BJ (cell line): Measurements from ENCODE around the gene SARM1. TPM values are rescaled to one million over a fixed set of nuclear protein-coding genes. Genes with fewer than 3 reads are reported as not detected.

Experiments used
- CTCF ChIA-PET: fragments of 350-600 bp; formaldehyde crosslinking; extraction: SDS; loops from one replicate; lab custom pipeline; 2021; ENCODE audit warnings: antibody characterized with exemption, inconsistent platforms; lab: Yijun Ruan, JAX
- POLR2A ChIA-PET: fragments of 300-600 bp; sonication (Branson Sonifier 250); formaldehyde crosslinking; extraction: SDS; loops from one replicate; lab custom pipeline; 2021; ENCODE audit warnings: antibody characterized with exemption; lab: Charles Lee
- DNase-seq: peaks from one replicate; pipeline ENCODE4 v3.0.0-alpha.2; 2011; ENCODE audit warnings: low read depth
- H3K27me3 ChIP-seq: 2 replicates; pipeline ENCODE4 v1.6.0; 2011; ENCODE audit warnings: low read length; ENCODE audit not compliant: control insufficient read depth, insufficient read depth
- H3K36me3 ChIP-seq: 2 replicates; pipeline ENCODE4 v1.5.1; 2011; ENCODE audit warnings: low read length; ENCODE audit not compliant: control insufficient read depth, insufficient read depth
- H3K4me3 ChIP-seq: 2 replicates; pipeline ENCODE4 v1.5.1; 2011; ENCODE audit warnings: low read depth, mild to moderate bottlenecking, control low read depth, low read length
- CTCF ChIP-seq: IDR thresholded peaks from 2 replicates; pipeline ENCODE4 v1.5.1; 2011; ENCODE audit warnings: low read depth, mild to moderate bottlenecking, control low read depth, inconsistent platforms, low read length, moderate library complexity; ENCODE audit not compliant: insufficient read depth
- polyA plus RNA-seq: library from polyadenylated mRNA; depleted of rRNA; stranded (reverse); fragments of >200 nt; gene quantifications from 2 replicates; pipeline ENCODE4 v1.2.3, GENCODE V29; 2011

The SARM1 gene
- polyA plus RNA-seq, 1 experiment, result 13.4 TPM

DNA sequence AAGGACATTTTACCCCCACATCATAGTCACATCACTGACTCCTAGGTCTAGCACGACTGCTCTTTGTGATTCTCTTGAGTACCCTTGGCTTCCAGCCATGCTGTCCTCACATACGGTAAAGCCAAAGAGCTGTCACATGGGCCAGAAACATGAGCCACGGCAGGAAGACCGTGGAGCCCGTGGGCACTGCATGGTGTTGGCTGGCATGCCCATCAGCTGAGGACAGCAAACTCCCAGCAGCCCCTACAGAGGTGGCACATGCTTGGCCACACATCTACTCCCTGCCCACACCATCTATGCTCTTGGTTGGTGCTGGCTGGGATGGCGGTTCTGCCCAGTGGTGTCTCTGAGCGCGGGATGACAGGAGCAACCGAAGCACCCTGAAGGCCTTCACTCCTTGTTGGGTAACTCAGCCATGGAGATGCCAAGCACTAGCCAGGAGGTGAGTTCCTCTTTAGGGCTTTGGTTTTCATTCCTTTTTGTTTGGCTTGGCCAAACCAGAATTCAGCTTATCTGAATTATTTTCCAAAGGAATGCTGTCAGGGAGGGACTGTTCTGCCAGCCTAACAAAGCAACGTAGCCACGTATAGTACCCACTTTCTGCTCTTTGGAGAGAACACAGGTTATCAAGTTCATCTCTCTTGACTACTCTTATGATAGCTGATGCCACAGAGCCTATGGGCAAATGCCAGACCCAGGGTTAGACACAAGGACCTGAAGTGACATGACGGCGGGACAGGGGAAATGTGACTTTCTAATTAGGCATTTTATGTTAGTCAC, 25.9 kb upstream of the SARM1 start:
- Histone ChIP-seq H3K36me3 (peaks cover 50% of the 10 kb centered on the region), H3K27me3 (no peaks in the 10 kb centered on the region), H3K4me3 (no peak overlapping the region)
- CTCF ChIA-PET, result interaction anchor here (1.8 to 2.1 kb wide), 5 partner anchors 8 to 540 kb away, joined by 4 to 13 read pairs (median 10); partner anchors contain the start of genes IFT20 and TNFAIP1
- POLR2A ChIA-PET, result interaction anchor here (0.6 to 0.9 kb wide), 3 partner anchors 10 to 24 kb away, joined by 3 to 4 read pairs (median 3); partner anchors contain the start of genes POLDIP2 and TNFAIP1
- no peak for DNase-seq
- TF ChIP-seq CTCF, result no peak

DNA sequence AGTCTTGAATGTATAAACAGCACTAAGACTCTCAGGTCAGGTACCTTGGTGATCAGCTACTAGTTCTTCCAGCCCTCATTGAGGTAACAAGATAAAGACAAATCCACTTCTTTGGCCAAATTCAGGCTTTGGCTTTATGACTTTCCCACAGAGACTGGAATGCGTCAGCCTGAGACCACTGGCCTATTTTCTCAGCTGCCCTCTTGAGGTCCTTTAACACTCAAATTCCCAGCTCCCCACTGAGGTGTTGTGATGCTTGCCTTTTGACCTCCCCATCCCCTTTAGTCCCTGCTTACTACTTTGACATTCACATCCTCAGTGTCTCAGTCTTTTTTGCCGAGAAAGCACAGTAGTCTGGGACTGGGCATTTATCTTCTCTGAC, 25.3 kb upstream of the SARM1 start:
- POLR2A ChIA-PET, result interaction anchor here (0.8 to 1.4 kb wide), 3 partner anchors 8 to 11 kb away, joined by 3 to 9 read pairs (median 4); partner anchors contain the start of genes IFT20, POLDIP2 and TNFAIP1
- Histone ChIP-seq H3K4me3 (no peak overlapping the region), H3K27me3 (no peaks in the 10 kb centered on the region), H3K36me3 (peaks cover 48% of the 10 kb centered on the region)
- DNase-seq, result no peak
- TF ChIP-seq CTCF, result no peak
- CTCF ChIA-PET, result interaction anchor here (1.8 to 2.1 kb wide), 5 partner anchors 8 to 541 kb away, joined by 4 to 13 read pairs (median 10); partner anchors contain the start of genes IFT20 and TNFAIP1

GRCh38 chr17:28346746-28347246, 24.7 kb upstream of the SARM1 start:
- CTCF ChIA-PET, result interaction anchor here (0.5 to 2.1 kb wide), 8 partner anchors 9 to 541 kb away, joined by 3 to 13 read pairs (median 5); partner anchors contain the start of genes IFT20, POLDIP2 and TNFAIP1
- Histone ChIP-seq H3K27me3 (no peaks in the 10 kb centered on the region), H3K36me3 (peaks cover 48% of the 10 kb centered on the region), H3K4me3 (no peak overlapping the region)
- peak; percentile 48 for TF ChIP-seq CTCF
- POLR2A ChIA-PET, result interaction anchor here (0.5 to 1.4 kb wide), 6 partner anchors 8 to 889 kb away, joined by 3 to 14 read pairs (median 6); partner anchors contain the start of genes IFT20, POLDIP2 and TNFAIP1
- no peak for DNase-seq

GRCh38 chr17:28347261-28347891, 24.1 kb upstream of the SARM1 start:
- peak; percentile 52 for DNase-seq
- Histone ChIP-seq H3K27me3 (no peaks in the 10 kb centered on the region), H3K36me3 (peaks cover 45% of the 10 kb centered on the region), H3K4me3 (no peak overlapping the region)
- ChIA-PET POLR2A (interaction anchor here (0.5 to 1.4 kb wide), 5 partner anchors 8 to 889 kb away, joined by 4 to 14 read pairs (median 8); partner anchors contain the start of genes IFT20, POLDIP2 and TNFAIP1), CTCF (interaction anchor here (0.8 to 2.1 kb wide), 8 partner anchors 9 to 542 kb away, joined by 3 to 13 read pairs (median 6); partner anchors contain the start of genes IFT20, POLDIP2 and TNFAIP1)
- no peak for TF ChIP-seq CTCF
